GM12892 (cell line): Measurements from ENCODE around the gene PMM1.

Experiments used
- POLR2A ChIP-seq: IDR thresholded peaks from 2 replicates; pipeline ENCODE4 v1.6.1; 2011; ENCODE audit warnings: low read depth, low read length, control low read depth
- TAF1 ChIP-seq: IDR thresholded peaks from 2 replicates; pipeline ENCODE4 v1.6.1; 2011; ENCODE audit warnings: low read depth, mild to moderate bottlenecking, control low read depth, low read length, borderline replicate concordance

GRCh38 chr22:41561788-41562187 is 27.9 kb downstream of the PMM1 start:
- no peak for TF ChIP-seq TAF1
- no peak for TF ChIP-seq POLR2A
